Pancreas (tissue), 10 donors: ENCODE data around the gene FAM151B. TPM values are rescaled to one million over a fixed set of nuclear protein-coding genes. Genes with fewer than 3 reads are reported as not detected.

Experiments
- ATAC-seq, 4 donors: fragments of 200-7000 bp; cut with Tn5 transposase; one replicate each; pipeline versions ENCODE4 v1.8.0 to v1.9.1; 2020; ENCODE audit warnings: mild to moderate bottlenecking in 4 of 4, moderate library complexity in 4 of 4
- DNase-seq, 6 donors: peaks; one replicate each; pipeline ENCODE4 v3.0.0-alpha.2; 2020
- FAIRE-seq: peaks from 2 replicates; lab custom pipeline; 2012; peaks lifted over from hg19 to GRCh38; lab: Jason Lieb, UNC
- H3K27ac ChIP-seq, 4 donors: fragments of 200-600 bp; sonication (generic); 1 replicate in 3 of 4; 2 replicates in 1 of 4; pipeline versions ENCODE4 v1.5.0 to v1.8.0; 2020
- H3K27me3 ChIP-seq, 4 donors: fragments of 200-600 bp; one replicate each; pipeline ENCODE4 v1.8.0; 2021
- H3K36me3 ChIP-seq, 3 donors: fragments of 200-600 bp; sonication (generic) in 1 of 3; one replicate each; pipeline versions ENCODE4 v1.5.0 to v1.8.0; 2020 to 2021
- H3K4me1 ChIP-seq, 3 donors: fragments of 200-600 bp; one replicate each; pipeline ENCODE4 v1.8.0; 2021
- H3K4me3 ChIP-seq, 4 donors: fragments of 200-600 bp; sonication (generic) in 2 of 4; one replicate each; pipeline versions ENCODE4 v1.5.0 to v1.8.0; 2020 to 2021
- H3K9me3 ChIP-seq, 4 donors: fragments of 200-600 bp; one replicate each; pipeline ENCODE4 v1.8.0; 2021
- CTCF ChIP-seq, 4 donors: fragments of 200-600 bp; sonication (generic) in 3 of 4; IDR thresholded peaks; one replicate each; pipeline versions ENCODE4 v1.5.0 to v1.8.0; 2021; ENCODE audit warnings: antibody characterized with exemption in 4 of 4
- WGBS, 2 donors: extraction: QIAGEN DNeasy Blood & Tissue Kit; methylation state at CpG; one replicate each; pipeline ENCODE4 v1.1.7; 2013; 5-methylcytosine and 5-hydroxymethylcytosine counted together
- intact Hi-C, 3 donors: fragments of 100-400 bp; cut with DNase I; formaldehyde crosslinking; loops; one replicate each; pipeline versions ENCODE4 v1.11.1 to v1.14.2; 2022
- polyA plus RNA-seq, 2 donors: library from polyadenylated mRNA; stranded (reverse); fragments of 200-250 nt; gene quantifications; one replicate each; pipeline ENCODE4 v1.2.3, GENCODE V29; 2013
- total RNA-seq, 6 donors: library from RNA; stranded (reverse); fragmentation: NEBNext Ultra II Directional in 4 of 6; extraction: Animal tissue kit (Norgen Biotek cat#: 25700) in 4 of 6; gene quantifications; one replicate each; pipeline versions ENCODE4 v1.2.1 to v1.2.4, GENCODE V29; 2021 to 2023
- donor health status: healthy with polysubstance abuse.
- donor health status: DM: no; HTN: no; CAD: no; lungs with moderate emphysema.
- donor health status: DM: no; HTN: no; CAD: no.
- donor health status: control.
- donor health status: control.
- donor health status: Bipolar disorder and iron deficiency.
- donor health status: DM: yes; HTN: yes; CAD: no.
- donor health status: DM: no; HTN: no; CAD: no.
- donor health status: DM: no; HTN: no; CAD: no.
- donor health status: DM: yes; HTN: yes; CAD: no.

FAM151B gene
- total and polyA plus RNA-seq, 8 donors: 0.49 to 2.5 (median 1.6) TPM

DNA sequence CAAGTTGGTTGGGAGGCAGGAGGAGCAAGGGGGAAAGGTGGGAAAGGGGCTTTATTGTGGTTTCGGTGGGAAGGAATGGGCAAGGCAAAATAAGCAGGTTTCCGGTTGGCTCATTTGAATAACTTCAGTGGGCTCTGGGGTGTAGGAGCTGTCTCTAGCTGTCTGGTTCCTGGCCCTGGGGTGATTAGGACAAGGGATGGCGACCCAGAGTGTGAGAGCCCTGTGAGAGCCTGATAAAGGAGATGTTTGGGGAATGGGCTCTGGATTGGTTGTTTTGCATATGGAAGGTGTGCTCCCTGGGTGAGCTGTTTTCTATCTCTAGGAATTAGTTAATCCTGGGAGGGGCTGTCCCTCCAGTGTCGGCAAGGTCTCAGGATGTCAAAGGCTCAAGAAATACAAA is 66.7 kb downstream of the FAM151B start:
- TF ChIP-seq CTCF (IDR thresholded peaks at IDR 0.05): no peak
- DNase-seq (no peak), ATAC-seq (no peak), FAIRE-seq (no peak)
- Histone ChIP-seq H3K4me3 (no peak overlapping the region), H3K27ac (no peak overlapping the region), H3K9me3 (no peaks in the 10 kb centered on the region), H3K27me3 (peaks cover 0 to 12% (median 7%) of the 10 kb centered on the region in 4 donors), H3K4me1 (no peaks in the 10 kb centered on the region), H3K36me3 (no peaks in the 10 kb centered on the region)
- intact Hi-C loops: no loop called here
- 42 to 56% methylated on average over 4 of the region's 4 CpGs for WGBS, 2 donors

DNA sequence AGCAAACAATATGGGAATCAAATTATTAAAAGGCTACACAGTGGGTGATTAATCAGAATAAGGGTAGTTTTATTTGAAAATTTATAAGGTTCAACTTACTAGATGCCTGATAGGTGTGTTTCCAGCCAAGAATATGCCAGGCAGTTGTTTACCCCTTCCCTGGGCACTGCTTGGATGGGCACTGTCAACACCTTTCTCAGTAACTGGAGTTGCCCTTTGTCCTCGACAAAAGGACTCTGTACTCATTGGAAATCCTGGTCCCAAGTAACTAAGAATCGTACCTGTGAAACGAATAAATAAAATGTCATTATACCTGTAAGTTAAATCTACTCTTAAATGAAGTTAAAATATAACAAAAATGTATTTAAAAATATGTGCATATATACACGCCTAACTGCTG is 67.2 kb downstream of the FAM151B start:
- H3K4me3 ChIP-seq: no peak overlapping the region
- no peaks in the 10 kb centered on the region for H3K36me3 ChIP-seq
- no peaks in the 10 kb centered on the region for H3K9me3 ChIP-seq
- WGBS, 2 donors: 63 to 64% methylated on average over 4 of the region's 4 CpGs
- intact Hi-C loops: no loop called here
- DNase-seq: no peak
- no peaks in the 10 kb centered on the region for H3K4me1 ChIP-seq
- ATAC-seq: no peak
- no peak overlapping the region for H3K27ac ChIP-seq
- no peak for TF ChIP-seq CTCF (IDR thresholded peaks at IDR 0.05)
- no peak for FAIRE-seq
- H3K27me3 ChIP-seq: peaks cover 0 to 14% (median 7%) of the 10 kb centered on the region in 4 donors

GRCh38 chr5:80559244-80559643 is 71.3 kb downstream of the FAM151B start:
- 76 to 87% methylated on average over 4 of the region's 4 CpGs for WGBS, 2 donors
- no peaks in the 10 kb centered on the region for H3K4me1 ChIP-seq
- intact Hi-C loops: no loop called here
- H3K27me3 ChIP-seq: peaks cover 0 to 24% (median 7%) of the 10 kb centered on the region in 4 donors
- DNase-seq (no peak), ATAC-seq (no peak), FAIRE-seq (no peak)
- TF ChIP-seq CTCF (IDR thresholded peaks at IDR 0.05): no peak
- H3K9me3 ChIP-seq: no peaks in the 10 kb centered on the region
- no peak overlapping the region for H3K4me3 ChIP-seq
- H3K36me3 ChIP-seq: no peaks in the 10 kb centered on the region
- no peak overlapping the region for H3K27ac ChIP-seq

GRCh38 chr5:80565330-80565729 is 77.4 kb downstream of the FAM151B start:
- intact Hi-C loops: no loop called here
- Histone ChIP-seq H3K27ac (no peak overlapping the region), H3K4me1 (peaks cover 0 to 8% (median 6%) of the 10 kb centered on the region in 3 donors), H3K9me3 (no peaks in the 10 kb centered on the region), H3K36me3 (no peaks in the 10 kb centered on the region), H3K27me3 (peaks cover 0 to 20% (median 2%) of the 10 kb centered on the region in 4 donors), H3K4me3 (no peak overlapping the region)
- TF ChIP-seq CTCF (IDR thresholded peaks at IDR 0.05): no peak
- WGBS, 2 donors: 57 to 64% methylated on average over 5 of the region's 5 CpGs
- ATAC-seq (no peak), FAIRE-seq (no peak), DNase-seq (no peak)

DNA sequence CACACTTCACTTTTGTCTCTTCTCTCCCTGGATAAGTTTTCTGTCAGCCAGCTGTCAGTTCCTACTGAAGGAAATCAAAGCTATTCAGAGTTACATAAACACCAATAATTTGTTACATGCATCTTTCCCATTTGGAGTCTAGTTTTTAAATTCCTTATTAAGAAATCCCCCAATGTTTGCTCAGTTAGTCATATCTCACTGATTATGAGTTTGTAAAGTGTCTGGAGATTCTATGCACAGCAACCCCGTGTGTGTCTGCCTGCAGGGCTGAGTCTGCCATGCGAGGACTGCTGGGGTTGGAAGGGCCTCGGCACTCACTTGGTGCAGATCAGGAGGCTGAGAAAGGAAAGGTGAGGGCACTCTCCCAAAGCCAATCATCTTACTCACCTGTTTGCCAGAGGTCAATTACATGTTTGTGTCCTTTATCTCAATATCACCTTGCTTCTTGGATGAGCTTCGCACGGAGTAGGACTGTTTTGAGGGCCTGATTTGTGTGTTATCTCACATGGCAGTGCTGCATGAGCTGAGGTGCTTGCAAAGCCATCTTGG is 78.9 kb downstream of the FAM151B start:
- TF ChIP-seq CTCF (IDR thresholded peaks at IDR 0.05): no peak
- DNase-seq (no peak), FAIRE-seq (no peak), ATAC-seq (no peak)
- Histone ChIP-seq H3K27ac (no peak overlapping the region), H3K27me3 (peaks cover 0 to 23% (median 5%) of the 10 kb centered on the region in 4 donors), H3K4me1 (peaks cover 0 to 9% (median 8%) of the 10 kb centered on the region in 3 donors), H3K36me3 (no peaks in the 10 kb centered on the region), H3K9me3 (no peaks in the 10 kb centered on the region), H3K4me3 (no peak overlapping the region)
- intact Hi-C loops: no loop called here
- 46 to 48% methylated on average over 5 of the region's 5 CpGs for WGBS, 2 donors
